Fibroblast of lung (primary cell): ENCODE measurements around the gene MRPS5. TPM values are rescaled to one million over a fixed set of nuclear protein-coding genes. Genes with fewer than 3 reads are reported as not detected.

Experiments used
- DNase-seq, 2 donors: peaks; one replicate each; pipeline versions ENCODE4 v3.0.0 to v3.0.0-alpha.2; 2010; ENCODE audit warnings: low read depth in 2 of 2
- H2AFZ ChIP-seq: 2 replicates; pipeline ENCODE4 v1.5.1; 2012; ENCODE audit warnings: low read length, control low read depth, inconsistent platforms
- H3K27ac ChIP-seq: 2 replicates; pipeline ENCODE4 v1.5.1; 2011; ENCODE audit warnings: low read length, control low read depth; ENCODE audit not compliant: insufficient read depth
- H3K27me3 ChIP-seq: 2 replicates; pipeline ENCODE4 v1.5.1; 2011; ENCODE audit warnings: mild to moderate bottlenecking, low read length; ENCODE audit not compliant: control insufficient read depth, insufficient read depth
- H3K36me3 ChIP-seq: 2 replicates; pipeline ENCODE4 v1.5.1; 2011; ENCODE audit warnings: low read length; ENCODE audit not compliant: control insufficient read depth, insufficient read depth
- H3K4me1 ChIP-seq: 2 replicates; pipeline ENCODE4 v1.5.1; 2011; ENCODE audit warnings: low read length; ENCODE audit not compliant: control insufficient read depth, insufficient read depth; ENCODE audit errors: extremely low read depth
- H3K4me2 ChIP-seq: 2 replicates; pipeline ENCODE4 v1.5.1; 2011; ENCODE audit warnings: low read length, control low read depth; ENCODE audit not compliant: insufficient read depth; ENCODE audit errors: extremely low read depth
- H3K4me3 ChIP-seq, 4 experiments: fragments of 200-600 bp in 1 of 4; sonication (generic) in 1 of 4; replicated peaks in 1 of 4; 2 replicates each; pipeline ENCODE4 v1.5.1; 2011 to 2016; ENCODE audit warnings: low read length in 4 of 4, low read depth in 3 of 4, mild to moderate bottlenecking in 3 of 4, control low read depth in 2 of 4, inconsistent platforms in 1 of 4, mixed read lengths in 1 of 4; ENCODE audit not compliant: insufficient read depth in 1 of 4; ENCODE audit errors: control extremely low read depth in 1 of 4
- H3K79me2 ChIP-seq: 2 replicates; pipeline ENCODE4 v1.5.1; 2012; ENCODE audit warnings: mild to moderate bottlenecking, low read length, inconsistent platforms; ENCODE audit not compliant: control insufficient read depth, insufficient read depth
- H3K9ac ChIP-seq: 2 replicates; pipeline ENCODE4 v1.5.1; 2011; ENCODE audit warnings: mild to moderate bottlenecking, low read length, control low read depth; ENCODE audit not compliant: insufficient read depth
- H3K9me3 ChIP-seq: 2 replicates; pipeline ENCODE4 v1.5.1; 2012; ENCODE audit warnings: low read depth, low read length; ENCODE audit not compliant: control insufficient read depth, insufficient read depth
- H4K20me1 ChIP-seq: 2 replicates; pipeline ENCODE4 v1.5.1; 2011; ENCODE audit warnings: low read length; ENCODE audit not compliant: control insufficient read depth, insufficient read depth; ENCODE audit errors: extremely low read depth
- EZH2 ChIP-seq: IDR thresholded peaks from 2 replicates; pipeline ENCODE4 v1.5.1; 2012; ENCODE audit warnings: low read length, control low read depth, mild to moderate bottlenecking; ENCODE audit errors: missing control alignments
- polyA plus RNA-seq, 2 donors: library from polyadenylated mRNA; depleted of rRNA in 1 of 2; stranded (reverse) in 1 of 2; unstranded in 1 of 2; fragments of >200 nt; gene quantifications; 2 replicates each; pipeline ENCODE4 v1.2.1, GENCODE V29; 2011 to 2012; ENCODE audit warnings: missing spikeins in 1 of 2
- total RNA-seq: library from RNA; depleted of rRNA; stranded (reverse); fragments of >200 nt; gene quantifications from 2 replicates; pipeline ENCODE4 v1.2.1, GENCODE V29; 2014
- TF ChIP-seq, protein P1 (sequence below), 2 donors: IDR thresholded peaks in 1 of 2; conservative IDR thresholded peaks in 1 of 2; 1 replicate in 1 of 2; 2 replicates in 1 of 2; pipeline ENCODE4 v1.5.1; 2011 to 2012; ENCODE audit warnings: low read length in 2 of 2, control low read depth in 1 of 2, inconsistent platforms in 1 of 2, low read depth in 1 of 2, mild to moderate bottlenecking in 1 of 2

The MRPS5 gene
- total and polyA plus RNA-seq, 2 donors (not counting 1 experiment from before 2014, with no cell fraction given) = 46.2 to 61.1 TPM

DNA sequence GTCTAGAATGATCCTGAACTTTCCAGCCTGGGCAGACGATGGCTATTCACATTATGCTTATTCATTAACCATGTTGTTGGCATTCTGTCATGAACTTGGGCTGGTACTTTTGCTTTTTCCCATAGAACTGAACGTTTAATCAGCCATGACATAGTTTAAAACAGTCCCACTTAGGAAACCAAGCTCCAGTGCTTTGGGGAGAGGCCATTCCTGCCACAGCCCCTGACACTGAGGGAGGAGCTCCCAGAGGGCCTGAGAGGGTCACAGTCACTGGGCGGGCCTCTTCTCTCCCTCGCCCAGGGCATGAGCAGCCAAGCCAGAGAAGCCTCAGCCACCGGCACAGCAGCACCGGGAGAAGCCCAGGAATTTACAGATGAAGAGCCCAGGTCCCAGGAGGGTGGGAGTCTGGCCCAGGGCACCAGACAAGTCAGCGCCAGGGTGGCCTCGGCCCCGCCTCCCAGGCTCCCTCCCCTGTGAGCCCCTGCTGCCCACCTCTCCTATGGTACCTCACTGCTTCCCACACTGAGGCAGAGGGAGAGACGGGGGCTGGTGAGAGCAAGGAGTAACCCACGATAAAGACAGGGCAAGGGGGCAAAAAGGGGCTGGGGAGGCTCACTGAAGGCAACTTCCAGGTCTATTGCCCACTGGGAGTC, 62.5 kb downstream of the MRPS5 start:
- TF ChIP-seq, protein P1, sequence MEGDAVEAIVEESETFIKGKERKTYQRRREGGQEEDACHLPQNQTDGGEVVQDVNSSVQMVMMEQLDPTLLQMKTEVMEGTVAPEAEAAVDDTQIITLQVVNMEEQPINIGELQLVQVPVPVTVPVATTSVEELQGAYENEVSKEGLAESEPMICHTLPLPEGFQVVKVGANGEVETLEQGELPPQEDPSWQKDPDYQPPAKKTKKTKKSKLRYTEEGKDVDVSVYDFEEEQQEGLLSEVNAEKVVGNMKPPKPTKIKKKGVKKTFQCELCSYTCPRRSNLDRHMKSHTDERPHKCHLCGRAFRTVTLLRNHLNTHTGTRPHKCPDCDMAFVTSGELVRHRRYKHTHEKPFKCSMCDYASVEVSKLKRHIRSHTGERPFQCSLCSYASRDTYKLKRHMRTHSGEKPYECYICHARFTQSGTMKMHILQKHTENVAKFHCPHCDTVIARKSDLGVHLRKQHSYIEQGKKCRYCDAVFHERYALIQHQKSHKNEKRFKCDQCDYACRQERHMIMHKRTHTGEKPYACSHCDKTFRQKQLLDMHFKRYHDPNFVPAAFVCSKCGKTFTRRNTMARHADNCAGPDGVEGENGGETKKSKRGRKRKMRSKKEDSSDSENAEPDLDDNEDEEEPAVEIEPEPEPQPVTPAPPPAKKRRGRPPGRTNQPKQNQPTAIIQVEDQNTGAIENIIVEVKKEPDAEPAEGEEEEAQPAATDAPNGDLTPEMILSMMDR (conservative IDR thresholded peaks at IDR 0.05 in 1 of 2, IDR thresholded peaks at IDR 0.05 in 1 of 2; ENCODE audit: low read depth in 1 of 2, low read length in 2 of 2) = no peak
- TF ChIP-seq EZH2 = no peak
- Histone ChIP-seq H3K27me3 (no peaks in the 10 kb centered on the region), H4K20me1 (no peaks in the 10 kb centered on the region), H3K79me2 (no peaks in the 10 kb centered on the region), H3K9me3 (no peaks in the 10 kb centered on the region), H3K4me3 (no peak overlapping the region), H3K4me2 (no peak overlapping the region), H3K27ac (no peak overlapping the region), H3K9ac (no peak overlapping the region), H3K4me1 (no peaks in the 10 kb centered on the region), H3K36me3 (no peaks in the 10 kb centered on the region), H2AFZ (no peak overlapping the region)
- no peak for DNase-seq

- Histone ChIP-seq H3K9ac (no peak overlapping the region), H3K36me3 (no peaks in the 10 kb centered on the region), H3K27ac (no peak overlapping the region), H3K4me3 (no peak overlapping the region), H3K4me2 (no peak overlapping the region), H4K20me1 (no peaks in the 10 kb centered on the region), H3K4me1 (no peaks in the 10 kb centered on the region), H3K9me3 (no peaks in the 10 kb centered on the region), H3K27me3 (no peaks in the 10 kb centered on the region), H3K79me2 (no peaks in the 10 kb centered on the region), H2AFZ (no peak overlapping the region)
- no peak for TF ChIP-seq EZH2
- TF ChIP-seq, protein P1 (conservative IDR thresholded peaks at IDR 0.05 in 1 of 2, IDR thresholded peaks at IDR 0.05 in 1 of 2; ENCODE audit: low read depth in 1 of 2, low read length in 2 of 2) = no peak
- DNase-seq = no peak
Measured at GRCh38 chr2:95058466-95058988, 63.1 kb downstream of the MRPS5 start.

GRCh38 chr2:95057535-95058370, 63.9 kb downstream of the MRPS5 start:
- no peaks in the 10 kb centered on the region for H3K27me3 ChIP-seq
- H3K9me3 ChIP-seq = no peaks in the 10 kb centered on the region
- no peaks in the 10 kb centered on the region for H3K79me2 ChIP-seq
- no peak overlapping the region for H3K27ac ChIP-seq
- TF ChIP-seq, protein P1 (conservative IDR thresholded peaks at IDR 0.05 in 1 of 2, IDR thresholded peaks at IDR 0.05 in 1 of 2; ENCODE audit: low read depth in 1 of 2, low read length in 2 of 2) = no peak
- no peak for TF ChIP-seq EZH2
- H3K4me1 ChIP-seq = no peaks in the 10 kb centered on the region
- H3K4me2 ChIP-seq = no peak overlapping the region
- H2AFZ ChIP-seq = no peak overlapping the region
- H3K4me3 ChIP-seq = no peak overlapping the region
- DNase-seq = no peak
- no peaks in the 10 kb centered on the region for H3K36me3 ChIP-seq
- no peak overlapping the region for H3K9ac ChIP-seq
- no peaks in the 10 kb centered on the region for H4K20me1 ChIP-seq
